GM12878 (cell line): Measurements from ENCODE around the gene ENOPH1. TPM values are rescaled to one million over a fixed set of nuclear protein-coding genes. Genes with fewer than 3 reads are reported as not detected.

Experiments used
- ASH2L ChIP-seq: fragments of 300-600, 200-600 bp; sonication (generic); IDR thresholded peaks from 2 replicates; pipeline ENCODE4 v1.6.1; 2017; ENCODE audit warnings: low read depth, mild to moderate bottlenecking, borderline replicate concordance
- BACH1 ChIP-seq: fragments of 450-650 bp; IDR thresholded peaks from 2 replicates; pipeline ENCODE4 v1.6.1; 2017; ENCODE audit warnings: mild to moderate bottlenecking, borderline replicate concordance
- JUND ChIP-seq: IDR thresholded peaks from 2 replicates; pipeline ENCODE4 v1.6.1; 2012; ENCODE audit warnings: low read depth, mild to moderate bottlenecking, low read length, improper control_type of control experiment, moderate library complexity
- KDM1A ChIP-seq: fragments of 200-600 bp; sonication (generic); IDR thresholded peaks from 2 replicates; pipeline ENCODE4 v1.6.1; 2016; ENCODE audit warnings: borderline replicate concordance
- RFX5 ChIP-seq: IDR thresholded peaks from 2 replicates; pipeline ENCODE4 v1.6.1; 2011; ENCODE audit warnings: low read depth, low read length, improper control_type of control experiment
- TCF12 ChIP-seq: IDR thresholded peaks from 2 replicates; pipeline ENCODE4 v1.6.1; 2011; ENCODE audit warnings: low read depth, mild to moderate bottlenecking, low read length
- TCF3 ChIP-seq: IDR thresholded peaks from 2 replicates; pipeline ENCODE4 v1.6.1; 2012; ENCODE audit warnings: low read depth, mild to moderate bottlenecking, low read length, borderline replicate concordance; ENCODE audit not compliant: insufficient read depth
- ZBTB11 ChIP-seq: fragments of 450-650 bp; formaldehyde crosslinking; IDR thresholded peaks from 2 replicates; pipeline ENCODE4 v1.5.0; 2022; ENCODE audit warnings: mild to moderate bottlenecking, missing genetic modification characterization
- ZNF592 ChIP-seq: fragments of 450-650 bp; IDR thresholded peaks from 2 replicates; pipeline ENCODE4 v1.6.1; 2017; ENCODE audit warnings: mild to moderate bottlenecking, moderate library complexity
- polyA plus RNA-seq, 11 experiments: library from polyadenylated mRNA; depleted of rRNA in 4 of 11; unstranded in 6 of 11; stranded (reverse) in 5 of 11; fragments of >200 nt; fragmentation: Nextera tagmentation in 4 of 11; fragmentation: Illumina TruSeq in 1 of 11; extraction: Ambion mirVana in 4 of 11; extraction: Trizol in 1 of 11; gene quantifications; 1 replicate in 1 of 11; 2 replicates in 10 of 11; pipeline versions ENCODE4 v1.2.1 to v1.2.3, GENCODE V29; 2011 to 2016; ENCODE audit warnings: inconsistent platforms in 2 of 11, missing spikeins in 2 of 11, low read depth in 1 of 11
- total RNA-seq, 4 experiments: library from RNA; depleted of rRNA in 3 of 4; stranded (reverse); fragments of >200 nt in 3 of 4; fragmentation: Illumina TruSeq in 1 of 4; extraction: Trizol in 1 of 4; gene quantifications; 2 replicates each; pipeline versions ENCODE4 v1.2.1 to v1.2.3, GENCODE V29; 2013 to 2021
- TF ChIP-seq, protein P1 (sequence below): fragments of 450-650 bp; IDR thresholded peaks from 2 replicates; pipeline ENCODE4 v1.6.1; 2018; ENCODE audit warnings: mild to moderate bottlenecking, low read depth, moderate library complexity; ENCODE audit not compliant: partially characterized antibody
- TF ChIP-seq, protein P2 (sequence below): fragments of 450-650 bp; IDR thresholded peaks from 2 replicates; pipeline ENCODE4 v1.6.1; 2017; ENCODE audit warnings: borderline replicate concordance

ENOPH1 gene
- total and polyA plus RNA-seq, 10 of the 15 experiments (the other 5 are each of a cell fraction or from before 2014, with no cell fraction given), result 24.4 to 83.6 (median 46.7) TPM

- TF ChIP-seq ZNF592 (no peak), TCF12 (0 out of 2 replicates have a peak, but pooled peaks have one; percentile 67), JUND (no peak), BACH1 (peak; percentile 14; the same call in 1 of the 2 replicates), RFX5 (no peak), KDM1A (no peak), ASH2L (no peak), TCF3 (0 out of 2 replicates have a peak, but pooled peaks have one; percentile 34), ZBTB11 (CRISPR knock-in tag) (no peak)
- TF ChIP-seq, protein P1, sequence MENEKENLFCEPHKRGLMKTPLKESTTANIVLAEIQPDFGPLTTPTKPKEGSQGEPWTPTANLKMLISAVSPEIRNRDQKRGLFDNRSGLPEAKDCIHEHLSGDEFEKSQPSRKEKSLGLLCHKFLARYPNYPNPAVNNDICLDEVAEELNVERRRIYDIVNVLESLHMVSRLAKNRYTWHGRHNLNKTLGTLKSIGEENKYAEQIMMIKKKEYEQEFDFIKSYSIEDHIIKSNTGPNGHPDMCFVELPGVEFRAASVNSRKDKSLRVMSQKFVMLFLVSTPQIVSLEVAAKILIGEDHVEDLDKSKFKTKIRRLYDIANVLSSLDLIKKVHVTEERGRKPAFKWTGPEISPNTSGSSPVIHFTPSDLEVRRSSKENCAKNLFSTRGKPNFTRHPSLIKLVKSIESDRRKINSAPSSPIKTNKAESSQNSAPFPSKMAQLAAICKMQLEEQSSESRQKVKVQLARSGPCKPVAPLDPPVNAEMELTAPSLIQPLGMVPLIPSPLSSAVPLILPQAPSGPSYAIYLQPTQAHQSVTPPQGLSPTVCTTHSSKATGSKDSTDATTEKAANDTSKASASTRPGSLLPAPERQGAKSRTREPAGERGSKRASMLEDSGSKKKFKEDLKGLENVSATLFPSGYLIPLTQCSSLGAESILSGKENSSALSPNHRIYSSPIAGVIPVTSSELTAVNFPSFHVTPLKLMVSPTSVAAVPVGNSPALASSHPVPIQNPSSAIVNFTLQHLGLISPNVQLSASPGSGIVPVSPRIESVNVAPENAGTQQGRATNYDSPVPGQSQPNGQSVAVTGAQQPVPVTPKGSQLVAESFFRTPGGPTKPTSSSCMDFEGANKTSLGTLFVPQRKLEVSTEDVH, result no peak
- TF ChIP-seq, protein P2, sequence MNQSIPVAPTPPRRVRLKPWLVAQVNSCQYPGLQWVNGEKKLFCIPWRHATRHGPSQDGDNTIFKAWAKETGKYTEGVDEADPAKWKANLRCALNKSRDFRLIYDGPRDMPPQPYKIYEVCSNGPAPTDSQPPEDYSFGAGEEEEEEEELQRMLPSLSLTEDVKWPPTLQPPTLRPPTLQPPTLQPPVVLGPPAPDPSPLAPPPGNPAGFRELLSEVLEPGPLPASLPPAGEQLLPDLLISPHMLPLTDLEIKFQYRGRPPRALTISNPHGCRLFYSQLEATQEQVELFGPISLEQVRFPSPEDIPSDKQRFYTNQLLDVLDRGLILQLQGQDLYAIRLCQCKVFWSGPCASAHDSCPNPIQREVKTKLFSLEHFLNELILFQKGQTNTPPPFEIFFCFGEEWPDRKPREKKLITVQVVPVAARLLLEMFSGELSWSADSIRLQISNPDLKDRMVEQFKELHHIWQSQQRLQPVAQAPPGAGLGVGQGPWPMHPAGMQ, result no peak
Measured at GRCh38 chr4:82428526-82428968, 1.8 kb upstream of the ENOPH1 start (continued).
